Fibroblast of pulmonary artery (primary cell): Measurements from ENCODE around the gene KIF14.

Experiments
- DNase-seq: peaks from one replicate; pipeline ENCODE4 v3.0.0-alpha.2; 2010; ENCODE audit warnings: low read depth
- H3K4me3 ChIP-seq: replicated peaks from 2 replicates; pipeline ENCODE4 v1.5.1; 2011; ENCODE audit warnings: low read depth, mild to moderate bottlenecking, control low read depth, low read length, moderate library complexity
- TF ChIP-seq, protein P1 (sequence below): IDR thresholded peaks from 2 replicates; pipeline ENCODE4 v1.5.1; 2011; ENCODE audit warnings: mild to moderate bottlenecking, control low read depth, low read length, inconsistent platforms; ENCODE audit errors: missing control alignments

The KIF14 gene, protein sequence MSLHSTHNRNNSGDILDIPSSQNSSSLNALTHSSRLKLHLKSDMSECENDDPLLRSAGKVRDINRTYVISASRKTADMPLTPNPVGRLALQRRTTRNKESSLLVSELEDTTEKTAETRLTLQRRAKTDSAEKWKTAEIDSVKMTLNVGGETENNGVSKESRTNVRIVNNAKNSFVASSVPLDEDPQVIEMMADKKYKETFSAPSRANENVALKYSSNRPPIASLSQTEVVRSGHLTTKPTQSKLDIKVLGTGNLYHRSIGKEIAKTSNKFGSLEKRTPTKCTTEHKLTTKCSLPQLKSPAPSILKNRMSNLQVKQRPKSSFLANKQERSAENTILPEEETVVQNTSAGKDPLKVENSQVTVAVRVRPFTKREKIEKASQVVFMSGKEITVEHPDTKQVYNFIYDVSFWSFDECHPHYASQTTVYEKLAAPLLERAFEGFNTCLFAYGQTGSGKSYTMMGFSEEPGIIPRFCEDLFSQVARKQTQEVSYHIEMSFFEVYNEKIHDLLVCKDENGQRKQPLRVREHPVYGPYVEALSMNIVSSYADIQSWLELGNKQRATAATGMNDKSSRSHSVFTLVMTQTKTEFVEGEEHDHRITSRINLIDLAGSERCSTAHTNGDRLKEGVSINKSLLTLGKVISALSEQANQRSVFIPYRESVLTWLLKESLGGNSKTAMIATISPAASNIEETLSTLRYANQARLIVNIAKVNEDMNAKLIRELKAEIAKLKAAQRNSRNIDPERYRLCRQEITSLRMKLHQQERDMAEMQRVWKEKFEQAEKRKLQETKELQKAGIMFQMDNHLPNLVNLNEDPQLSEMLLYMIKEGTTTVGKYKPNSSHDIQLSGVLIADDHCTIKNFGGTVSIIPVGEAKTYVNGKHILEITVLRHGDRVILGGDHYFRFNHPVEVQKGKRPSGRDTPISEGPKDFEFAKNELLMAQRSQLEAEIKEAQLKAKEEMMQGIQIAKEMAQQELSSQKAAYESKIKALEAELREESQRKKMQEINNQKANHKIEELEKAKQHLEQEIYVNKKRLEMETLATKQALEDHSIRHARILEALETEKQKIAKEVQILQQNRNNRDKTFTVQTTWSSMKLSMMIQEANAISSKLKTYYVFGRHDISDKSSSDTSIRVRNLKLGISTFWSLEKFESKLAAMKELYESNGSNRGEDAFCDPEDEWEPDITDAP (N-terminal part only)

DNA sequence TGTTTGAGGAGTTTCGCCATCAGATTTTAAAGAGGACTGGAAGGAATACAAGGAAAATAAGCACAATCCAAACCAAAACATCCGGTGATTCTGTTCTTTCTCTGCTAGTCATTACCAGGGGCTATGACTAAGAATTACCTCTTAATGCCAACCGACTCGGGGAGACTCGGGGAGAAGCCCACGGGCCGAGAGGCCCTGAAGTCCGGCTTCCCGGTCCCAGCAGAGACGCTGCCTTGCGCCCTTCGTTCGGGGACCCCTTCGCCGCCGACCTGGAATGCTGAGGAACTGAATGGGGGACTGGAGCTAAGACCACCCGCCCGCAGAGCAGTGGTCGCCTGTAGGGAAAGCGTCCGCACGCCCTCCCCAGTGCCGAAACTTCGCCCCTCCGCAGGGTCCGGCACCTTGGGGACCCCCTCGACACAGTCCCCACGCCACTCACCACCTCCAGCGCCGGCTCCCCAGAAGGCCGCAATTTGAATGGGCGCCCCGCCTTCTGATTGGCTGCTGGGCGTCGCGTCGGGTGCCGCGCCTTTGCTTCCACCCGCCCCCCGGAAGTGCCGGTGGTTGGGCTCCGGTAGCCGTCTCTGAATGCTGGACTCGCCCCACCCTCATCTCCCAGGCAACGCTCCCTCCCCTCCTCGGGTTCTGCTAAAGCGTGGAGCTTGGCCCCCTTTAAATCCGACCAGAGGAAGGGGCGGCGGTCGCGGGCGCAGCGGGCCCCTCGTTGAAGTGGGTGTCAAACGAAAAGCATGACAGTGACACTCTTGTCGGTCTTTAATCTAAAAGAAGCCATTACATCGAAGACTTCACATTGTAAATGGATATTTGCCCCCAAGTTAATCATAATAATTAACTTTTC is at the start of gene KIF14:
Gene KIF14, minus strand, starts transcription at position 479 of the 859 bp plus-strand sequence. CDS start 2,028 bp downstream, outside the sequence.
- H3K4me3 ChIP-seq, result peak within 1 kb of the TSS; percentile 84
- TF ChIP-seq, protein P1, sequence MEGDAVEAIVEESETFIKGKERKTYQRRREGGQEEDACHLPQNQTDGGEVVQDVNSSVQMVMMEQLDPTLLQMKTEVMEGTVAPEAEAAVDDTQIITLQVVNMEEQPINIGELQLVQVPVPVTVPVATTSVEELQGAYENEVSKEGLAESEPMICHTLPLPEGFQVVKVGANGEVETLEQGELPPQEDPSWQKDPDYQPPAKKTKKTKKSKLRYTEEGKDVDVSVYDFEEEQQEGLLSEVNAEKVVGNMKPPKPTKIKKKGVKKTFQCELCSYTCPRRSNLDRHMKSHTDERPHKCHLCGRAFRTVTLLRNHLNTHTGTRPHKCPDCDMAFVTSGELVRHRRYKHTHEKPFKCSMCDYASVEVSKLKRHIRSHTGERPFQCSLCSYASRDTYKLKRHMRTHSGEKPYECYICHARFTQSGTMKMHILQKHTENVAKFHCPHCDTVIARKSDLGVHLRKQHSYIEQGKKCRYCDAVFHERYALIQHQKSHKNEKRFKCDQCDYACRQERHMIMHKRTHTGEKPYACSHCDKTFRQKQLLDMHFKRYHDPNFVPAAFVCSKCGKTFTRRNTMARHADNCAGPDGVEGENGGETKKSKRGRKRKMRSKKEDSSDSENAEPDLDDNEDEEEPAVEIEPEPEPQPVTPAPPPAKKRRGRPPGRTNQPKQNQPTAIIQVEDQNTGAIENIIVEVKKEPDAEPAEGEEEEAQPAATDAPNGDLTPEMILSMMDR, result no peak
- DNase-seq, result peak; percentile 88

DNA sequence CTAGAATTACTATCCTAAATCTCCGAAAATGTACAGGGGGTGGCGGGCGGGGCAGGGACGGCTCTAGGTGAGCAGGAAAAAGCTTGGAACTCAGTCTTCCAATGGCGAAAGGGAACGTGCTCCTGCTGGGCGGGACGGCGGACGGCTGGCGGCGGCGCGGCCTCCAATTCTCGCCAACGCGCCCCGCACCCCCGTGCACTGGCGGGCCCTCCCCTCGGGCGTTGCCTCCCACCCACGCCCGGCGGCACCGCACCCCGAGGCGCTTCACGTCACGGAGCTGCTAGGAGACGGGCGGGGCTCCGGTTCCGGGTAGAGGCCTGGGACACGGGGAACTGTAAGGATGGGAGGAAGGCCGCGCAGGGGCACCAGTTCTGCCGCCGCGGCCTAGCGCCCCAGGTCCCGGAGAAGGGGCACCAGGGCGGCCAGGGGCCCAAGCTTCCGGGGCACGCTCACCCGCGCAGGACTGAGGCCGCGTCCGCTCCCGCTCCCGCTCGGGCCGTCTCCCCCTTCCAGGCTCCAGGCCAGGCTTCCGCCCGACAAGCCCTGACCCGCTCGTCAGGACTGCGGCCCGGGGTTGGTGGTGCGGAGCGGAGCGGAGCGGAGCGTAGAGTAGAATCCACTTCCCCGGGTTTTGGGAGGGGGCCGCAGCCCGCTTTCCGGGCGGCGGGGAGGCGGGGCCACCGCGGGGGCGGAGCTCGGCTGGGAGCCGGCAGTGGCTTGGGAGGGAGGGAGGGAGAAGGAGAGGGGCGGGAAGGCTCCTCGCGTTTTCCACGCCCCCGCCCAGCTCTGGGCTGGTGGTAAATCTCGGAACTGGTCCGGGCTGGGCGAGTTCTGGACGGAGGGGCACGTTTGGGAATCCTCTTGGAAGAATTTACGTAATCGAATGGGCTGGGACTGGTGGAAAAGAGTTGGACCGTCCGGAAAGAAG is 49.0 kb upstream of the KIF14 start, which contains the start of gene DDX59:
Gene DDX59, minus strand, starts transcription at position 594 of the 928 bp plus-strand sequence. CDS start 3,167 bp downstream, outside the sequence.
- DNase-seq, result peak; percentile 99

DNA sequence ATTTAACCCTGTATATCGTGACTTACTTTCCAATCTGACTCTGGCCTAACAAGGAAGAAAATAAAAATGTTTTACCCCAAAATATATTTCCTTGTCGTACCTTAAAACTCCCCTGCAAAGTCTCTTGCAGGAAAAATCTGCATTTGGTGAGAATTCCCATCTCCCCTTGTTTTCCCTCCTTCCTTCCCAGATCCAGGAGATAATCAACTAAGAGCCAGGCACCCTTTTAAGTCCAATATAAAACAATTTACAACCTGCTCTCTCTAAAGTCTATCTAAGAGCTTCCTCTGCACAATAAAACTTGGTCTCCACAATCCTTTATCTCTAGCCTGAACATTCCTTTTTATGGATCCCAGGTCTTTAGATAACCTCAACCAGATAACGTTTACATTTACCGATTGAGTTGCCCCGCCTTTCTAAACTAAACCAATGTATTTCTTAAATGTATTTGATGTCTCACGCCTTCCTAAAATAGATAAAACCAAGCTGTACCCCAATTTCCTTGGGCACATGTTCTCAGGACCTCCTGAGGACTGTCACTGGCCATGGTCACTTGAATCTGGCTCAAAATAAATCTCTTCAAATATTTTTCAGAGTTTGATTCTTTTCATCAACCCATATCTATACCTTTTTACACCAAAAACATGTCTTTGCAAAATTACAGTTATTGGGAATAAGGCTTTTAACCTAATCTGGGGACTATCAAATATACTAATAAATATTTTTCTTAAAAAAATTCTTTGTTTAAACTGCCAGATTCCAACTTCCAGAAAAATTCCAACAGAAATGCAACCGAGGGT is 48.2 kb upstream of the KIF14 start:
- TF ChIP-seq, protein P1, result no peak
- H3K4me3 ChIP-seq, result peak overlapping the region; percentile 74
- no peak for DNase-seq

More for the DNA sequence above, 49.0 kb upstream of the KIF14 start, which contains the start of gene DDX59:
- peak within 1 kb of the TSS; percentile 74 for H3K4me3 ChIP-seq
- TF ChIP-seq, protein P1, result no peak

DNA sequence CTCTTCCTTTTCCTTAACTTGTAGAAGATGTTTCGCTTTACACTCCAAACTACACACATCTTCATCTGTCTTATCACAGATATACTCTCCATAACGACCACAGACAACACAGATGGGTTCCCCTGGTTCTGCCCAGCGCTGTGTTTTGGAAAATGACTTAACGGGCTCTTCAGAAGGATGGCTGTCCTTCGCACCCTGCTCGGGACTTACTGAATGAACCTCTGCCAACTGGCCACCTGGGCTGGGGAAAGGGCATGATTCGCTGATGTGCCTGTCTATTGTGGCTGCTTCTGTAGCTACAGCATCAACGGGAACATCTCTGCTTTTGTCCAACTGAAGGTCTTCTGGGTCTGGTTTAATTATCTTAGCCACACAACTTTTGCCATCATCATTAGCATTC is 45.8 kb upstream of the KIF14 start:
- no peak overlapping the region for H3K4me3 ChIP-seq
- DNase-seq, result no peak
- TF ChIP-seq, protein P1, result no peak

DNA sequence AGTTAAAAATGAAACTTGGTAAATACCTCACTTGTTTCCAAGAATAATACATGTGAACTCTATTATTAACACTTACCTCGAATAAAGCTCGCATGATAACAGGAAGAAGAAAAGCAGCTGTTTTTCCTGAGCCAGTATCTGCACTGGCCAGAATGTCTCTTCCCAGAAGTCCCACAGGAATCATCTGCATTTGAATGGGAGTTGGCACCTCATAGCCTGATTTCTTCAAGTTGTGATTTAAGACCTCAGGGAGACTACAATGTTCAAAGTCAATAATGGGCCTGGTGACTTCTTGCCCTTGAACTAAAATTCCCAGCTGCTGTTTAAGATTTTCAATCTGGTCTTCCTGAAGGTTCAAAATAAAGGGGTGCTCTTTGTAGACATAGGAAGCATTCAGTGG is 45.3 kb upstream of the KIF14 start:
- DNase-seq, result peak; percentile 21
- TF ChIP-seq, protein P1, result no peak
- H3K4me3 ChIP-seq, result no peak overlapping the region
